Measurements from ENCODE around the gene RTN1. TPM values are rescaled to one million over a fixed set of nuclear protein-coding genes. Genes with fewer than 3 reads are reported as not detected.
"Not testable (repeated sequence)": the region's sequence is repeated elsewhere in the genome, so short reads cannot be mapped to it uniquely, and the experiment has no call there.

The RTN1 gene
- polyA plus RNA-seq, 6 donors from 2014 or later: 0.09 to 0.77 (median 0.17) TPM; not detected in 3

DNA sequence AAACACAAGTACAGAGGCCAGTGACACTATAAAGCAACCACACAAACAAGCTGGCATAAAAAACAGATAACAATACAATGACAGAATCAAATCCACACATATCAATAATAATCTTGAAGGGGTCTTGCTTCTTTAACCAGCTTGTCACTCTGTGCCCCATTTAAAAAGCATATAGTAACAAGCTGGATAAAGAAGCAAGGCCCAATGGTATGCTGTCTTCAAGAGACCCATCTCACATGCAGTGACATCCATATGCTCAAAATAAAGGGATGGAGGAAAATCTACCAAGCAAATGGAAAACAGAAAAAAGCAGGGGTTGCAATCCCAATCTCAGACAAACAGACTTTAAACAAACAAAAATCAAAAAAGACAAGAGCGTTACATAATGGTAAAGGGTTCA, 223.7 kb downstream of the RTN1 start:
- not testable (repeated sequence) for H3K27ac Mint-ChIP-seq; ATAC-seq (ENCODE audit: low read depth in 2 of 2); H3K4me3 Mint-ChIP-seq; DNase-seq; H3K4me1 Mint-ChIP-seq
- H3K9me3 Mint-ChIP-seq: peaks cover 10 to 77% (median 50%) of the 10 kb centered on the region in 7 donors
- peaks cover 6 to 28% of the 10 kb centered on the region in 2 donors for H3K36me3 Mint-ChIP-seq
- H3K27me3 Mint-ChIP-seq: peaks cover 0 to 17% (median 10%) of the 10 kb centered on the region in 3 donors

DNA sequence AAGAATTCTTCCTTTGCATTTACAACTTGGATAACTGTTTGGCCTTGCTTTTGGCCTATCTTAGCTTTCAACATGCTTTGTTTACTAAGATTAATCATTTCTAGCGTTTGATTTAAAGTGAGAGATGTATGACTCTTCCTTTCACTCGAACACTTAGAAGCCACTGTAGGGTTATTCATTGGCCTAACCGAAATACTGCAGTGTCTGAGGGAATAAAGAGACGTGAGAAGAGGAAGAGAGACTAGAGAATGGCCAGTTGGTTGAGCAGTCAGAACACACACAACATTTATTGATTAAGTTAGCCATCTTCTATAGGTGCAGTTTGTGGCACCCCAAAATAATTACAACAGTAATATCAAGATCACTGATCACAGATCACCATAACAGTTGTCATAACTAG, 231.7 kb downstream of the RTN1 start:
- H3K27ac Mint-ChIP-seq: no peak overlapping the region
- peaks cover 0 to 11% (median 6%) of the 10 kb centered on the region in 3 donors for H3K27me3 Mint-ChIP-seq
- peaks cover 0 to 31% (median 11%) of the 10 kb centered on the region in 7 donors for H3K9me3 Mint-ChIP-seq
- no peaks in the 10 kb centered on the region for H3K4me1 Mint-ChIP-seq
- ATAC-seq (ENCODE audit: low read depth in 2 of 2): no peak
- DNase-seq: no peak
- H3K4me3 Mint-ChIP-seq: no peak overlapping the region
- H3K36me3 Mint-ChIP-seq: no peaks in the 10 kb centered on the region

DNA sequence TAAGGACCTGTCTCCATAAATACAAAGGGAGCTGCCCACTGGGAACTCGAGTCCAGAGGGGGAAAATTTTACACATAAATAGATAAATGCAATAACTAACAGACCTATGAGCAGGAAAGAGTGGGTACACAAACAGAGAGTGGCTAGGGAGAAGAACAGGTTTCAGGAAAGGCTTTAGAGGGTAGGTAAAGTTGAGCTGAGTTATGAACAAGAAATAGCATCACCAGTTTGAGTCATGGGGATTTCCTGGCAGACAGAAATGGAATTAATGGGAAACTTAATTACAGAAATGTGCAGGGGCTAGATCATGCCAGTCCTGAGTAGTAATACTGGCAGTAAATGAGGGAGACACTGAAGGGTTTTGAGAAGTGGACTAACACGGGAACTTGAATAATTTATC, 236.0 kb downstream of the RTN1 start:
- no peaks in the 10 kb centered on the region for H3K36me3 Mint-ChIP-seq
- ATAC-seq (ENCODE audit: low read depth in 2 of 2) (no peak), DNase-seq (no peak)
- no peak overlapping the region for H3K27ac Mint-ChIP-seq
- no peak overlapping the region for H3K4me3 Mint-ChIP-seq
- H3K27me3 Mint-ChIP-seq: peaks cover 25 to 42% (median 35%) of the 10 kb centered on the region in 3 donors
- peaks cover 0 to 9% (median 1%) of the 10 kb centered on the region in 7 donors for H3K9me3 Mint-ChIP-seq
- H3K4me1 Mint-ChIP-seq: peaks cover 0 to 6% (median 5%) of the 10 kb centered on the region in 3 donors

DNA sequence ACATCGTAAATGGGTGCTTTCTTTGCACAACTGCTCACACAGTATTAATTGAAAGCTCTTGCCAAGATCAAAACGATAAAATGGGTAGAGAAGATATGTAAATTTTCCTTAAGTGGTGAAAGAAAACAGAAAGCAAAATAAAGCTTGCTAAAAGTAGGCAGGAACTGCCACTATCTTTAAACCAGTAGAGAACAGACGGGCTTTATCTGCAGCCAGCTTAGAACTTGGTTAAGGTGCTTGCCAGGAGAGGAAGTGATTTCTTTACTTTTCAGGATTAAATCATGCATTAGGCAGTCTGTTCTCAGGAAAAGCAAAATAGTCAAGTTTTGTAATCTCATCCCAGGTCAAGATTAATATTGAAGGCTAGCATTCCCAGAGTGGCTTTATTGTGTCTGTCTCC, 237.1 kb downstream of the RTN1 start:
- Mint-ChIP-seq H3K4me1 (peaks cover 0 to 6% (median 5%) of the 10 kb centered on the region in 3 donors), H3K4me3 (no peak overlapping the region), H3K27ac (no peak overlapping the region), H3K27me3 (peaks cover 34 to 49% (median 40%) of the 10 kb centered on the region in 3 donors), H3K9me3 (peaks cover 0 to 9% (median 1%) of the 10 kb centered on the region in 7 donors), H3K36me3 (peaks cover 0 to 6% of the 10 kb centered on the region in 2 donors)
- ATAC-seq (ENCODE audit: low read depth in 2 of 2) (no peak), DNase-seq (no peak)

DNA sequence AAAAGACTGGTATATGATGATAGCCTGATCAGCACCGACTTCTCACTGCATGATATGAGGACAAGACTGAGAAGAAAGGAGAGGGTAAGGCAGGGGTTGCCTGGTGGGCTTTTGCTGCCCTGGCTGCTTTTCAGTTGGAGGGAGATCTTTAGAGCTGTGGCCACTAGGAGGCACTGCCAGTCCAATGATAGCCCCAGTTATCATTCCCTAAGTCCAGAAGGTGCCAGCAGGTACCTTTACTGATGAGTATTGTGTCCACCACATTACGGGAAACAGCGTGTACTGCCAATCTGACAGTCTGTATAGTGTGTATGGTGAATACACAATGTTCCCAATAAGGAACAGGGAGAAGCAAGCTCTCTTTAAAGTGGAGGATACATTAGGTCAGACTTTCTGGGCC, 238.2 kb downstream of the RTN1 start:
- no peak overlapping the region for H3K27ac Mint-ChIP-seq
- peaks cover 0 to 6% of the 10 kb centered on the region in 2 donors for H3K36me3 Mint-ChIP-seq
- no peak overlapping the region for H3K4me3 Mint-ChIP-seq
- H3K4me1 Mint-ChIP-seq: peaks cover 0 to 6% (median 5%) of the 10 kb centered on the region in 3 donors
- no peak for DNase-seq
- H3K9me3 Mint-ChIP-seq: peaks cover 0 to 9% (median 1%) of the 10 kb centered on the region in 7 donors
- peaks cover 39 to 49% (median 43%) of the 10 kb centered on the region in 3 donors for H3K27me3 Mint-ChIP-seq
- ATAC-seq (ENCODE audit: low read depth in 2 of 2): no peak

DNA sequence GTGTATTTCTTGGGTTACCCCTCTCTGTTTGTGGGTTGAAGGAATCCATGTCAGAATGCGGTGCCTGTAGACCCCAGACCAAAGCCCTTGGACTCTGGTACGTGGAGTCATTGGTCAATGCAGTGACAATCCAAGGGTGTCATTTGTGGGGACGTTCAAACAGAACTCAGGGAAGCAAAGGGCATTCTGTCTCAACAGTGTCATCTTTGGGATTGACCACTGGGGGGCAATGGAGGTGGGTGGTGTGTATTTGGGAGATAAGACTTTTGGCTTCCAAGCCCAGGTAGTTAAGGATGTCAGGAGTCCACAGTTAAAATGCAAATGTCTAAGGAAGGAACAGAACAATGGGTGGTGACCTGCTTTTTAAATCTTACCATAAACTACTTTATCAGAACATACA, 239.3 kb downstream of the RTN1 start:
- H3K27me3 Mint-ChIP-seq: peaks cover 46 to 53% (median 49%) of the 10 kb centered on the region in 3 donors
- ATAC-seq (ENCODE audit: low read depth in 2 of 2): no peak
- H3K36me3 Mint-ChIP-seq: peaks cover 0 to 6% of the 10 kb centered on the region in 2 donors
- peaks cover 0 to 8% (median under 1%) of the 10 kb centered on the region in 7 donors for H3K9me3 Mint-ChIP-seq
- peak overlapping the region in 1 of 6 donors; percentile 75 for H3K27ac Mint-ChIP-seq
- H3K4me3 Mint-ChIP-seq: no peak overlapping the region
- H3K4me1 Mint-ChIP-seq: peaks cover 0 to 6% (median 5%) of the 10 kb centered on the region in 3 donors
- no peak for DNase-seq

DNA sequence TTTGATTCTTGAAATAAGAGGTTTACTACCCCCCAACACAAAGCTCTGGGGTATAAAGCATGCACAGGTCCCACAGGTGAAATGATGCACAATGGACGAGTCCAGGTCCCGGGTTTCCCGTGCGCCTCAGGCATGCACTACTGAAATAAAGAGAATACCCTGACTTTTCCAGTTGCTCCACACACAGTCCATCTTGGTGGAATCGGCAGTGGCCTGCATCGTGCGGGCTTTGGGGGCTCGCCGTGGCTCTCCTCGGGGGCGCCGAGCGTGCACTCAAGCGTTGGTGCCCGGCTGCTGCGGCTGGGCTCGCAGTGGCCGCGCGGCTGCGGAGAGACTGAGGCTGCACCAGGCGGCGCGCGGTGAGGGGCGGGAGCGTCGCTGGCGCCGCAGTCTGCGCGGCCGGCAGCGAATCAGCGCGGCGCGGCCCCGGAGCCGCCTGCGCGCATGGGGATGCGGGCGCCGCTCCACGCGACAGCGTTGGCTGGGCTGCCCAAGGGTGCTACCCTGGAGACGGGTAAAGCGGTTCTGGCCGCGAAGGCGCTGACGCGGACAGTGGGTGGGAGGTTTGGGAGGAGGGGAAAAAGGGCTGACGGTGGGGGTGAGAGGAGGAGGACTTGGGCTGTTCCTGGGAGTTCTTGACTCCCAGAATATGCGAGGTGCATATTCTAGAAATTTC, 240.2 kb downstream of the RTN1 start:
- H3K9me3 Mint-ChIP-seq: peaks cover 0 to 8% (median 0%) of the 10 kb centered on the region in 7 donors
- peak overlapping the region in 2 of 8 donors; percentile 43 to 55 for H3K4me3 Mint-ChIP-seq
- no peak overlapping the region for H3K27ac Mint-ChIP-seq
- DNase-seq (no peak), ATAC-seq (ENCODE audit: low read depth in 2 of 2) (no peak)
- peaks cover 0 to 6% of the 10 kb centered on the region in 2 donors for H3K36me3 Mint-ChIP-seq
- peaks cover 46 to 54% (median 49%) of the 10 kb centered on the region in 3 donors for H3K27me3 Mint-ChIP-seq
- H3K4me1 Mint-ChIP-seq: peaks cover 0 to 6% (median 5%) of the 10 kb centered on the region in 3 donors

DNA sequence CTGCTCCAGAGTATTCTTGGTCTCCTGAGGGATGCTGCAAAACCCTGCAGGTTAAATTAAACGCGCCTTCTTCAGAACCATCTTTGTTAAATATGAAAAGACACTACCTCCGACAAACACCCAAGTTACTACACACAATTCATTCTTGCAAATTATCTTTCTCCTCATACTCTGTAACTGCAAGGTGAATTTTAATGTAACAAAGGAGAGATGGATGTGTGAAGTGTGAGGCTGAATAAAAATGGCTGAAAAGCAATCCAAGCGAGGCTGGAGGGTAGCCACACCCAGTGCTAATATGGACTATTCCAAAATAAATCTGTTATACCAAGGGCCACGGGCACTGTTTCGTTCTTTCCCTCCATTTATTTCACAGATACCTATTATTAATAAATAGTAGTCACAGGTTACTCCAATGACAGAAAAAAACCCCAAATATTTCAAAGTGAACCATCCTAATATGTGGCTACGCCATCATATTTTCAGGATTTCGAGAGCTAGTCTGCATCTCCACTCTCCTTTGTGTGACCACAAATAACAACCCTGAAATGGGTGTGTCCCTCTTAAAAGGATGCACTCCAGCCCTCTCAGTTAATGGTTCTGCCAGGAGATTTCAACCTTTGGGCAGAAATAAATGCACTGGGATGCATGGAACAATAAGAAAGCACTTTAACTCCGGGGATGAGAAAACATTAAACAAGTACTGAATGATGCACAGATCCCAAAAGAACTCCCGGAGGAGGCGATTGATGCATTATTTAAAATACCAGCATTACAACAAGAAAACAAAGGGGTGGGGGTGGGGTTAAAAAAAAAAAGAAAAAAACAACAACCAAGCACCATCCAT, 240.9 kb downstream of the RTN1 start:
- Mint-ChIP-seq H3K4me1 (peaks cover 0 to 6% (median 5%) of the 10 kb centered on the region in 3 donors), H3K27ac (no peak overlapping the region), H3K36me3 (peaks cover 0 to 6% of the 10 kb centered on the region in 2 donors), H3K9me3 (peaks cover 0 to 4% (median 0%) of the 10 kb centered on the region in 7 donors), H3K27me3 (peaks cover 46 to 54% (median 46%) of the 10 kb centered on the region in 3 donors), H3K4me3 (peak overlapping the region in 1 of 8 donors; percentile 7)
- DNase-seq (no peak), ATAC-seq (ENCODE audit: low read depth in 2 of 2) (no peak)

DNA sequence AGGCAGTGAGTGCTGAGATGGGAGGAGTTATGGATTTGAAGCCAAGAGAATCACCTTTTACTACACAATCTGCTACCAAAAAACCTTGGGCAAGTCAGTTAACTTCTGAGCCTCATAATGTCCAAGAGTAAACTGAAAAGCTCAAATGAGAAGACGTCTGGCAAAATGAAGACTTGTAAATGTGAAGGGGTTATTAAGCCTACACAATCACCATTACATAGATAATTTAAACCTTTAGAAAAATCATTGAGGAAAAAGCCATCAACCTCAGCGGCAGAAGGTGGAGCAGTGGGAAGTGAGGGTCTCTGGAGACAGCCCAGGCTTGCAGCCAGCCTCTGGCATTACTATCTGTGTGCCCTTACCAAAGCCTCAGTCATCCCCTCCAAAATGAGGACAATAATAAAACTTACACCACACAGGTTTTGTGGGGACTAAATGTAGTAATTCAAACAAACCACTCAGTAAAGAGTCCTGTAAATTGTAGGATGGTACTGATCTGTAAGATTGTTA, 243.5 kb downstream of the RTN1 start:
- no peak overlapping the region for H3K4me3 Mint-ChIP-seq
- H3K9me3 Mint-ChIP-seq: no peaks in the 10 kb centered on the region
- H3K27me3 Mint-ChIP-seq: peaks cover 31 to 54% (median 51%) of the 10 kb centered on the region in 3 donors
- DNase-seq (no peak), ATAC-seq (ENCODE audit: low read depth in 2 of 2) (no peak)
- no peak overlapping the region for H3K27ac Mint-ChIP-seq
- H3K36me3 Mint-ChIP-seq: peaks cover 0 to 6% of the 10 kb centered on the region in 2 donors
- H3K4me1 Mint-ChIP-seq: peaks cover 0 to 6% (median 5%) of the 10 kb centered on the region in 3 donors

DNA sequence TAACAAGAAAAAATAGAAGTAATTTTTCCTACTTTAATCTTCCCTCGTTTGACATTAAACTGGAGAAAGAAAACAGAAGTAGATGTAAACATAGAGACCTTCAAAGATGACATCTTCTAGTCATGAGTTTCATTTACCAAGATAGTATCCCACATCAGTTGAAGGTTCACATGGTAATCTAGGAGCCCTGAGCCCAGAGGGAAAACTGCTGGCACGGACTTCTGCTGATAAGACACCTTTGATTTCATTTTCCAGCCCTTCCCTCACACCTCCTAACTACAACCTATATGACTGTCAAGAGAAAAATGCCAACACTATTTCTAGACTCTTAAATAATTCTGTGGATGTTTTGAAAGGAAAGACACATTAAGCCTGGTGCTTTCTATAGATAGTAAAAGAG, 247.9 kb downstream of the RTN1 start:
- ATAC-seq (ENCODE audit: low read depth in 2 of 2) (no peak), DNase-seq (no peak)
- H3K4me1 Mint-ChIP-seq: no peaks in the 10 kb centered on the region
- H3K27ac Mint-ChIP-seq: no peak overlapping the region
- H3K9me3 Mint-ChIP-seq: peaks cover 0 to 9% (median 3%) of the 10 kb centered on the region in 7 donors
- H3K36me3 Mint-ChIP-seq: no peaks in the 10 kb centered on the region
- H3K4me3 Mint-ChIP-seq: no peak overlapping the region
- peaks cover 30 to 36% (median 32%) of the 10 kb centered on the region in 3 donors for H3K27me3 Mint-ChIP-seq

DNA sequence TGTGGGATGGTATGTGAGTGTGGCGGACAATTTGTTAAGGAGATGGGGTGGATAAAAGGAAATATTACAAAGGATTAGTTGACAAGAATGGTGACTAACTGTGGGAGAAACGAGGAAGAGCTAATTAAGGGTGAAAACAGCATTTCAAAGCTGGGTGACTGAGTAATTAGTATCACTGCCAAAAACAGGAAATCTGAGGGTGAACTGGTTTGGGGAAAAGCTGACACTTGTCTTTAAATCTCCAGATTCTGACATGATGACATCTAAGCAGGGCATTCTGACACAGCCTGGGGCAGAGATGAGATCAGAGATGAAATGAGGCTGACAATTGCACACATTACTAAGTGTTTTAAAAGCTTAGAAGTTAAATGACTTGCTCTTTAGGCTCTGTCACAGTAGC, 251.5 kb downstream of the RTN1 start:
- Mint-ChIP-seq H3K27ac (no peak overlapping the region), H3K27me3 (peaks cover 23 to 32% (median 24%) of the 10 kb centered on the region in 3 donors), H3K9me3 (peaks cover 0 to 9% (median 4%) of the 10 kb centered on the region in 7 donors), H3K4me3 (no peak overlapping the region), H3K36me3 (no peaks in the 10 kb centered on the region), H3K4me1 (no peaks in the 10 kb centered on the region)
- no peak for ATAC-seq (ENCODE audit: low read depth in 2 of 2)
- DNase-seq: no peak

DNA sequence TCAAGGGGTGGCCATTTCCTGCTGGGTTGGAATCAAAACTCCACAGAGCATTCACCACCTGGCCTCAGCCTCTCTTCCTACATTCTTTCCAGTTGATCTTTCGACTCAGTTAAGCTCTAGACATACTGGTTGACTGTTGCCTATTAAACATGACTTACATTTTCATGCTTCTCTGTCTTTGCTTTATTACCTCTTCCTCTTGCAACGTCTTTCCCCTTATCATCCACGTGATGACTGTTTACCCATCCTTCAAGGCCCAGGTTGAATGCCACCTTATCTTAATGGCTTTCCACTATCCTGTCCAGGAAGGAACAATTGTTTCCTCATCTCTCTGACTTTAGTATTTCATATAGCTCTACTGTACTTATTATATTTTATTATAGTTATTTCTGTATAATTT, 269.5 kb downstream of the RTN1 start:
- Mint-ChIP-seq H3K27me3 (peaks cover 11 to 36% (median 32%) of the 10 kb centered on the region in 3 donors), H3K4me1 (no peaks in the 10 kb centered on the region), H3K36me3 (no peaks in the 10 kb centered on the region), H3K27ac (no peak overlapping the region), H3K9me3 (peaks cover 0 to 3% (median 0%) of the 10 kb centered on the region in 7 donors), H3K4me3 (no peak overlapping the region)
- DNase-seq (no peak), ATAC-seq (ENCODE audit: low read depth in 2 of 2) (no peak)

DNA sequence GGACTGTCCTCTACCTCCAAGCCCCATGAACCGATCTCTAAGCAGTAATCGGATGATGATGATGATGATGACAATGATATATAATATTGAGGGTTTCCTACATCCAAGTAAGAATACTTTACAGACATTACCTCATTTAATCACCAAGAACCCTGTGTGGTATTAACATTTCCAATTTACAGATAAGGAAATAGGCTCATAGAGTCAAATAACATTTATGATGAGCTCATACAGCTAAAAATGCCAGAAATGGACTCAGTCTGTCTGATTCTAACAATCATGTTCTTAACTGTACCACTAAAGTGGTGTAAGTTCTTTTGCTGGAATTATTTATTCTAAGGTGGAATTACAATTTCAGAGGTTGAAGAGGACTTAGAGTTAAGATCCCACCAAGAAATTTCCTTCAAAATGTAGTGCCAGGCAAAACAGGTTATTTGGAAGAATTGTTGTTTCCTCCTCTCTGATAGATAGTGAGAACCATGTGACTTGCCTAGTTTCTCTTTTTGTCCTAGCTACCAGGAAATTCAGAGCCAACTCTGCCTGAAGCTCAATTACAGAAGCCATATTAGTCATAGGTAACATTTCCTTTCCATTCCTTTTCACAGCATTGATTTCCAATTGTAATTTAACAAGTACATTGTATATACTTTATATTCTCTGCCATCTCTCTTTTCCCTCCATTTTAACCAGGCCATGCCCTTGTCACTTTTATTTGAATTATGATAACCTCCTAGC, 270.2 kb downstream of the RTN1 start:
- Mint-ChIP-seq H3K9me3 (peaks cover 0 to 3% (median 0%) of the 10 kb centered on the region in 7 donors), H3K4me1 (no peaks in the 10 kb centered on the region), H3K27me3 (peaks cover 11 to 41% (median 32%) of the 10 kb centered on the region in 3 donors), H3K27ac (no peak overlapping the region), H3K4me3 (no peak overlapping the region), H3K36me3 (no peaks in the 10 kb centered on the region)
- DNase-seq (no peak), ATAC-seq (ENCODE audit: low read depth in 2 of 2) (no peak)
